GM19023 (cell line): ENCODE measurements around the gene MTFR1L.
A peak's percentile ranks its signal among the peaks of the same experiment; 100 is the strongest.

Experiments
- ATAC-seq: cut with Tn5 transposase; IDR thresholded peaks from one replicate; pipeline ENCODE4 v1.9.1; 2021; ENCODE audit warnings: mild to moderate bottlenecking, moderate library complexity; ENCODE audit not compliant: unreplicated experiment

Gene MTFR1L

DNA sequence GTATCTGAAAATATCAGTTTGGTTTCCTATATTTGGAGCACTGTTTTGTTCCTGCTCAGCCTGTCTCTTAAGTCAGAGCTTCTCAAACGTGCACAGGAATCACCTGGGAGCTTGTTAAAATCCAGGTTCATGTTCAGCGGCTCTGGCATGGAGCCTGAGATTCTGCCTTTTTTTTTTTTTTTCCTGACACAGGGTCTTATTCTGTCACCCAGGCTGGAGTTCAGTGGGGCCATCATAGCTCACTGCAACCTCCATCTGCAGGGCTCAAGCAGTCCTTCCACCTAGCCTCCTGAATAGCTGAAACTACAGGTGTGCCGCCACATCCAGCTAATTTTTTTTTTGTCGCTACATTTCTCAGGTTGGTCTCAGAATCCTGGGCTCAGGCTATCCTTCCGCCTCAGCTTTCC lies 32.0 kb upstream of the MTFR1L start:
- no peak for ATAC-seq

- ATAC-seq, result no peak
Measured at GRCh38 chr1:25790472-25790871, 29.3 kb upstream of the MTFR1L start.

DNA sequence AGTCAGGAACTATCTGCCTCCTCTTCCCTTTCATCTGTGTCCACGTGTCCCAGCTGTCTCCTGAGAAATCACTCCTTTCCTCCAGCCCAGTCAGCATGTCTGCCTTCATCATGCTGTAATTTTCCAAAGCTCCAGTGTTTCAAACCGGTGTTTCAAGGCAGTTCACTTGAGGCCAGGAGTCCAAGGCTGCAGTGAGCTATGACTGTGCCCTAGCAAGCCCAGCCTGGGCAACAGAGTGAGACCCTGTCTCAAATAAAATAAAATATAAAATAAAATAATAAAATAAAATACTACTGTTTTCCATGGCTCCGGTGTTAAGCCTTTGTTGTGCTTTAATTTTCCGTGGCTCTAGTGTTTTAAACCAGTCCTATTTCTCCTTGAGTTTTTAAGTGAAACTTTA lies 27.6 kb upstream of the MTFR1L start:
- no peak for ATAC-seq

DNA sequence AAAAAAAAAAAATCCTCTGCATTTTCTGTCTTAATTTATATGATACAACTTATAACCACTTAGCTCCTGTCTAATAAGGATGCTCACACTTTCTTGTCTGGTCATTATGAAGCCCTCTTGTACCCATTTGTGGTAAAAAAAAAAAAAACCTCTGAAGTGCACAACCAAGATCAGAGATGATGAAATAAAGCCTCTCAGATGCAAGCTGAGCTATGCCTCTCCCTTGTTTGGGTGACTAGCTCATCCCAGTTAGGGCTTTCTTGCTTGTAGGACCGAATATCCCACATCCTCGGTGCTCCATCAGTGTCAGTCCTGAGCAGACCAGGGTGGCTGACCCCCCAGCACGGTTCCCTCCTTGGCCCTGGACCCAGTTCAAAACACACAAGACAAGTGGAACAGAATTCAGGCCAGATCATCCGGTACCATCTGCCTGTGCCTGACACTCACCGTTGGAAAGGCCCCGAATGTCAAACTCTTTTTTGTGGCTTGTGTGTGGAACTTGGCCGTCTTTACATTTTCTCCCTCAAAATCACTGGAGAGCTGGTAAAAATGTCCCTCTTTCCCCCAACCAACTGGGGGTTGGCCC lies 26.1 kb upstream of the MTFR1L start:
- ATAC-seq, result no peak

DNA sequence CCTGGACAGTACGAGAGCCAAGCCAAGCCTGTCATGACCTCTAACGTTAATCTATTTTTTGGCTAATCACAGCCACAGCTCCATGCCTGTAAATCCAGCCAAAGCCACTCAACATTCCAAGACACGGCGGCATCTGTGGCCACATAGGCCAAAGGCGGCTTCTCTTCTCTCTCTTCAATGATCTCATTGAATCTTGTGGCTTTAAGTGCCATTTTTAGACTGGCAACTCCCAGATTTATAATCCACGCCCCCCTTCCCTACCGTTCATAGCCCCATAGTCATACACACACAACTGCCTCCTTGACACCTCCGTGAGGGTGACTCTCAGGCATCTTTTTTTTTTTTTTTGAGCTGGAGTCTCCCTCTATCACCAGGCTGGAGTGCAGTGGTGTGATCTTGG lies 25.4 kb upstream of the MTFR1L start:
- ATAC-seq, result no peak

GRCh38 chr1:25795211-25795610 lies 24.5 kb upstream of the MTFR1L start:
- no peak for ATAC-seq

DNA sequence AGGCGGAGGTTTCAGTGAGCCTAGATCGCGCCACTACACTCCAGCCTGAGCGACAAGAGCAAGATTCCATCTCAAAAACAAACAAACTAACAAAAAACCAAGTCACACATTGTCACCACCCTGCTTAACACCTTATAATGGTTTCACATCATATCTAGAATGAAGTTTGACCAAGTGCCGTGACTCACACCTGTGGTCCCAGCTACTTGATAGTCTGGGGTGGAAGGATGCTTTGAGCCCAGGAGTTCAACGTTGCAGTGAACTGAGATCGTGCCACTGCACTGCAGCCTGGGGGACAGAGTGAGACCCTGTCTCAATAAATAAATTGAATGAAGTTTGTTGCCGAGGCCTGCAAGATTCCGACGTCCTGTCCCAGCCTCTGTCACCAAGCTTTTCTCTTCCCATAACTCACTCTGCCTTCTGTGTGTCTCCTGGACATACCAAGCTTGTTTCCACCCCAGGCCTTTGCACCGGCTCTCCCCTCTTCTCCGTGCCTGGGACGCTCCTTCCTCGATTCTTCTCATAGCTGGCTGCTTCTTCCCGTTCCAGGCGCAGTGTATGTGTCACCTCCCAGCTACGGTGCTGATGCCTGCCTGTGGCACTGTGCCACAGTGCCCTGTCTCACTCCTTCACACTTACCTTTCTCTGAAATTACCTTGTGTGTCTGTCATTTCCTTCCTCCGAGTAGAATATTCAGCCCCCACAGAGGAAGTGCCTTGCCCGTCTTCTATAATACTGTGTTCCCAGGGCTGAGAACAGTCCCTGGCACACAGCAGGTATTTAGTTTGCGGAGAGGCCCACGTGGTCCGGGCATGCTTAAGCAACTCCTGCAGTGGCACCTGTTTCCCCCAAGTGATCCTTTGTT lies 23.6 kb upstream of the MTFR1L start:
- no peak for ATAC-seq

DNA sequence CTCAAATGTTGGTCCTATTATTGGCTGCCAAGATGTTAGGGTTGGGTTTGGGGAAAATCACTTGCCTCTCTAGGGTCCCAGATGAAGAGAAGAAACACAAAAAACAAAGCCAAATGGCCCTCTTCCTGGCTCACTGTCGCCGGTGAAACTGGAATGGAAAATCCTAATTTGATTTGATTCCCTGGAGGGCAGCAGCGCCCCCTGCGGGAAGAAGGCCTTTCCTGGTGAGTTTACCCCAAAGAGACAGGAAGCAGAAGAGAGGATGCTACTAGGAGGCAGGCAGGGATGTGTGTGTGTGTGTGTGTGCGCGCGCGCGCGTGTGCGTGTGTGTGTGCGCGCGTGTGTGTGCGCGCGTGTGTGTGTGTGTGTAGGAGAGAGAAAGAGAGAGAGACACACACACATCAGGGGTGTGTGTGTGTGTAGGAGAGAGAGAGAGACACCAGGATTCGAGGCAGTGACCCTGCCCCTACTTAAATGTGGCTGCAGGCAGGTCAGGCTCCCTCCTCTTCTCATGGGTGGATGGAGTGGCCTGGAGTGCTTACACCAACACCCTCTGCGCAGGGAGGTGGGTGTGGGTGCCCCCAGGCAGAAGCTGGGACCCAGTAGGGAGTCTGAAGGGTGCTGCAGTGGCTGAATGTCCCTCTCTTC lies 22.8 kb upstream of the MTFR1L start:
- ATAC-seq, result no peak

DNA sequence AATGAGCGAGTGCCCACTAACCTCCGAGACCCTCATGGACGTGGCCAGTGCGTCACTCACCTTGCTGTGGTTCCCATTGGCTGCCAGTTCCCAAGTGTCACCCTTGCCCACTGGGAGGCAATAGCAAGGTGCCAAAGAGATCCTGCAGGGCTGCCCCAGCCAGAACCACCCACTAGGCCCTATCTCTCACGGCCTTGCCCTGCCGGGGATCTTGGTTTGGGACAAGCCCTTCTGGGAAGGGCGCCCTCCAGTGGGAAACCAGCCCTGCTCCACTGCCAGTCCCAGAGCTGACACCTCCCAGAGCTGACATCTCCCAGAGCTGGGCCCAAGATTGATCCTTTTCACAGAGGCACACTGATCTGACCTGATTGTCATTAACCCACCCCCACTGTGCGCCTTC lies 21.8 kb upstream of the MTFR1L start:
- ATAC-seq, result no peak

DNA sequence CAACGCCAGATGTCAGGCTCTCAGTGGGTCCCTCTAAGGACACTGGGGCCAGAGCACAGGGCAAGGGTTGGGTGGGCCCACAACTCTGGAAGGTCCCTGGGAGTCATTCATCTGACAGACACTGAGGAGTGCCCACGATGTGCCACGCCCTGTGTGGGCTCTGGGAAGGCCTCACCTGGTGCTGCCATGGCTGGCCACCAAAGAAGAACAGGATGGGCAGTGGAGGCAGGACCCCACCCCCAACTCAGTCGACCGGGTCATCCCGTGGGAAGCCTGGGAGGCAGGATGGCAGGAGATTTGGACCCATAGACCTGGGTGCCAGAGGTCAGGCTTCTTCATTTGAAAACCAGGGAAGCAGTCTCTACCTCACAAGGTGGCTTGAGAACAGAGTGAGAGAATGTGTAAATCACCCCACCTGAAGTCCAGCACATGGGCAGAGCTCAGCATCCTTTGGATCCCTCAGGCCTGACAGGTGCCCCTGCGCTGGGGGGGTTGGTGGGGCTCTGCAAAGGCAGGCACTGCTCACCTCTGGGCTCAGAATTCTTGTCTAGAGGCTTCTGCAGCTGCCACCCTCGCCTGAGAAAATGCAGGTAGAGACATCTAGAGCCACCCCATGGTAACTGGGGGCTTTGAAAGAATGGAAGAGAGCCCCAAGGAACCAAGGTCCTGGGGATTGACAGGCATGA lies 20.9 kb upstream of the MTFR1L start:
- no peak for ATAC-seq

DNA sequence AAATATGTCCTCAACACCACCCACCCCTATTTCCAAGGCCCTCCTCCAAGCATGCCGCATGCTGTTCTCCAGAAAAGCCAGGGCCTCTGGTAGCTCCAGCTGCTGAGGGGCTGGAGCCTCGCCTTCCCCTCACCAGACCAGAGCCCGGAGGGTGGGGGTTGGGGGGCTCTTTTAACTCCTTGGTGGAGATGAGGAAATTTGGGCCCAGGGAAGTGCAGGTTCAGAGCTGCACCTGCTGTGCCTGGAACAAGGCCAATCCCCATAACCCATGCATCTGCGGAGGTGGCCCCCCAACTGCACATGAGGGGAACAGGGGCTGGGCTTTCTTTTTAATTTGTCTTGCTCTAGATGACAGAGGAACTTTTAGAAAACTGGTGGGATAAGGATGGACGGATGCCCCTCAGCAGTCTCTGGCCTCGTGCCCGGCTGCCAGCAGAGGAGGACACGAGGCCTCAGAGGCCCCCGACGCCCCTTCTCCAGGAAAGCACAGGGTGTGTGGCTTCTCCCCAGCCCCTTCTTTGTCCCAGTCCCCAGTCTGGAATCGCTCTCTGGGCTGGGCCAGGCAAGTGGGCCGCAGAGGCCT lies 20.3 kb upstream of the MTFR1L start:
- ATAC-seq, result no peak

DNA sequence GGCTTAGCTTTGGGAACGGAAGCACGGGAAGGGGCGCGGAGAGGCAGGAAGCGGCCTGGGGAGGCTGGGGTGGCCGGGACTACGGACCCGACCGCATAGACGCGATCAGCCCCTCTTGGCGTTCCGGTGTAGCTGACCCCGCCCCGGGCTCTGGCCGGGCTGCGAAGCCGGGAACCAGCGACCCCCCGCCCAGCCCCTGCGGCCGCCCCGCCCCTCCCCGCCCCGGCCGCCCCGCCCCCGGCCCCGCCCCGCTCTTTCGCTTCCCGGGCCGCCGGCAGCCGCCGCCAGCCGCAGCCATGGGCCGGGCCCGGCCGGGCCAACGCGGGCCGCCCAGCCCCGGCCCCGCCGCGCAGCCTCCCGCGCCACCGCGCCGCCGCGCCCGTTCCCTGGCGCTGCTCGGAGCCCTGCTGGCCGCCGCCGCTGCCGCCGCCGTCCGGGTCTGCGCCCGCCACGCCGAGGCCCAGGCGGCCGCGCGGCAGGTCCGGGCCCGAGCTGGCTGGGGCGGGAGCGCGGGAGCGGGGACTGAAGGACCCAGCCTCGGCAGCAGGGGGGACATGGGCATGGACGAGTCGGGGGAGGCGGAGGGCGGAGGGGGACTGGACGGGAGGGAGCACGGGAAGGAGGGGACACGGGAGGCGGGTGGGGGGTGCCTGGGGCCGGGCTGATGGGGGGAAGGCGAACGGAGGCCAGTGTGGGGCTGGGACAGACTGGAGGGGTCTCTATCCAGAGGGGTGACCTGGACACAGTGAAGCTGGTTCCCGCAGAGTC lies 19.6 kb upstream of the MTFR1L start, which contains the start of gene SELENON:
SELENON (plus strand) TSS at position 259 of the 768 bp plus-strand sequence; CDS start at position 297, 38 bp downstream.
- no peak for ATAC-seq

DNA sequence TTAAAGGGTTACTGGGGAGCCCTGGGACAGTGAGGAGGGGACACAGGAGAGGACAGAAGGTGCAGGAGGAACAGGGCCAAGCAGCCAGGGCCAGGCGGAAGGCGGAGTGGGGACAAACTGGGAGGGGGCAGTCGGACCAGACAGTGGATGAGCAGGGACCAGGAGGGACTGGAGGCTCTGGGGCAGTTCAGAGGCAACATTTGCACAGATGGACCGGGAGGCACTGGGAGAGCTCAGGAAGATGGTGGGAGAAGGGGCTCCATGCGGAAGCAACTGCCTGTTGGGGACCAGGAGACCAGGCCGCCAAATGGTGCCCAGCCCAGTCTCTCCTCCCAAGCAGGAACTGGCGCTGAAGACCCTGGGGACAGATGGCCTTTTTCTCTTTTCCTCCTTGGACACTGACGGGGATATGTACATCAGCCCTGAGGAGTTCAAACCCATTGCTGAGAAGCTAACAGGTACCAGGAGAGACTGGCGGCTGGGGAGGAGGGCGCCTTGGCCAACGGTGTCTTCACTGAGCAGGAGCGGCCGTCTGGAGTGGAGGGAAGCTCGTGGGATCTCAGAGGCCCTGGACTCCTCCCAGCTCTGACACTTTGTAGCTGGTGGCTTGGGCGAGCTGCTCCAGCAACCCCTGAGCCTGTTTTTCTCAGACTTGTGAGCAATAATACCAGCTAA lies 18.9 kb upstream of the MTFR1L start:
- no peak for ATAC-seq

DNA sequence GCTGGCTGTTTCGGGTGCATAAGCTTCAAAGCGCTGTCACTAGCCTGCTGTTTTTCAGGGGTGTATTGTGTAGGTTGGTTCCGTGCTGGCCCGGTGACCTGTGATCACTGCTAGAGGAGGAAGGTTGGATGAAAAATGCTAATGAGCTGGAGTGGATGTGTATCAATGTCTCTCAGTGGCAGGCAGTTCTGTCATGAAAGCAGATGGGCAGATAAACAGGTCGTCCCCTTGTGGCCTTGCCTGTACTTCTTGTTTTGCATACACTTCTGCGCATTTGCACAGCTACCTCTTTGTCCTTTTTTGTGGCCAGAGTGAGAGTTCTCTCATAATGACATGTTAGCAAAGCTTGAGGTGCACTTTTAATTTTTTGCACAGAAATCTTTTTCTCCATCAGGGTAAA lies 16.8 kb upstream of the MTFR1L start:
- peak; percentile 40 for ATAC-seq

- no peak for ATAC-seq
Measured at GRCh38 chr1:25803368-25803767, 16.4 kb upstream of the MTFR1L start.

- no peak for ATAC-seq
Measured at GRCh38 chr1:25804244-25804963, 15.3 kb upstream of the MTFR1L start.

DNA sequence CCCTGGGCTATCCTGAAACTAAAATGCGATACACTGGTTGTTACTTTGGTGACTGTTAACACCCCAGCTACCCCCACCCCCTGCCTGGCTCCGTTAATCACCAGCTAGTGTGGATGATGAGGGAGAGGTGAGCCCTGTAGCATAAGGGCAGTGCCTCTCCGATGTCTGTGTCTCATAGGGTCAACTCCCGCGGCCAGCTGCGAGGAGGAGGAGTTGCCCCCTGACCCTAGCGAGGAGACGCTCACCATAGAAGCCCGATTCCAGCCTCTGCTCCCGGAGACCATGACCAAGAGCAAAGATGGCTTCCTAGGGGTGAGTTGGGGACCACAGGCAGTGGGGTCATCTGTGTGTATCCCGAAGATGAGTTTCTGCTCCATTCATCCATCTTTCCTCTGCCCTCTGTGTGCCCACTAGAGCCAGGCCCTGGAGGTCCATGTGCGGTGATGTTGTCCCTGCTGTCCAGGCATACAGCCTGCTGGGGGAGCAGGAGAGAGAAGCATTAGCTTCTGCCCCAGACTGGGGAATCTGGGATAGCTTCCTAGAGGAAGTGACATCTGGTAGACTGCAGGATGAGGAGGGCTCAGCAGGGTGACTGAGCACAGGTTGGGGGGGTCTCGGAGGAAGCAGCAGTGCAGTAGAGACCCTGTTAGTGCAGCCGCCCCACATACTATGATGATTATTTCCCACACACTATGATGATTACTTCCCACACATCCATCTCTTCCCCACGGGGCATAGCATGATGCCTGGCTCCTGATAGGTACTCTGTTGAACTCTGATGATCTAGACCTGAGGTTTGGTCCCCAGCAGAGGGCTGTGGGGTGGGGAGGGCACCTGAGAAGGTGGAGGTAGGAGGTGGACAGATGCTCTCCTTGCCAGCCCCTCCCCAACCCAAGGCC lies 14.5 kb upstream of the MTFR1L start:
- no peak for ATAC-seq

DNA sequence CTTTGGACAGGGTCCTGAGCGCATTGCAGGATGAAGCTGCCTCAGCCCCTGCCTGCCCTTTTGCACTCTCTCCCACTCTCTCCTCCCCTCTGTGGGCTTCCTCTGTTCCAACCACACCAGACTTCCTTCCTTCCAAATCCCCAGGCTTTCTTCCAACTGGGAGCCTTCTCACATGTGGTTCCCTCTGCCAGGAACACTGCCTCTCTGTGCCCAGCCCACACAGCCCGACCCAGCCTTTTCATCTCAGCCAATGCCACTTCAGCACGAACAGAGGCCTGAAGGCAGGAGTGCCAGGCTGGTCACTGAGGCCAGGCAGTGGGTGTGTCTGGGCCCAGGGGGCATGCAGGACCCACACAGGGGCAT lies 13.9 kb upstream of the MTFR1L start:
- ATAC-seq, result no peak
